ENCODE measurements around the gene ERCC8.

ERCC8 gene

GRCh38 chr5:60830581-60831127 lies 114.2 kb downstream of the ERCC8 start:
- no peak overlapping the region for H2AFZ ChIP-seq (ENCODE audit: low read depth)
- TF ChIP-seq, protein P1, sequence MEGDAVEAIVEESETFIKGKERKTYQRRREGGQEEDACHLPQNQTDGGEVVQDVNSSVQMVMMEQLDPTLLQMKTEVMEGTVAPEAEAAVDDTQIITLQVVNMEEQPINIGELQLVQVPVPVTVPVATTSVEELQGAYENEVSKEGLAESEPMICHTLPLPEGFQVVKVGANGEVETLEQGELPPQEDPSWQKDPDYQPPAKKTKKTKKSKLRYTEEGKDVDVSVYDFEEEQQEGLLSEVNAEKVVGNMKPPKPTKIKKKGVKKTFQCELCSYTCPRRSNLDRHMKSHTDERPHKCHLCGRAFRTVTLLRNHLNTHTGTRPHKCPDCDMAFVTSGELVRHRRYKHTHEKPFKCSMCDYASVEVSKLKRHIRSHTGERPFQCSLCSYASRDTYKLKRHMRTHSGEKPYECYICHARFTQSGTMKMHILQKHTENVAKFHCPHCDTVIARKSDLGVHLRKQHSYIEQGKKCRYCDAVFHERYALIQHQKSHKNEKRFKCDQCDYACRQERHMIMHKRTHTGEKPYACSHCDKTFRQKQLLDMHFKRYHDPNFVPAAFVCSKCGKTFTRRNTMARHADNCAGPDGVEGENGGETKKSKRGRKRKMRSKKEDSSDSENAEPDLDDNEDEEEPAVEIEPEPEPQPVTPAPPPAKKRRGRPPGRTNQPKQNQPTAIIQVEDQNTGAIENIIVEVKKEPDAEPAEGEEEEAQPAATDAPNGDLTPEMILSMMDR (conservative IDR thresholded peaks at IDR 0.05; ENCODE audit: low read depth, low read length) = no peak
- no peaks in the 10 kb centered on the region for H4K20me1 ChIP-seq (ENCODE audit: insufficient read depth)
- peaks cover 61% of the 10 kb centered on the region for H3K4me1 ChIP-seq (ENCODE audit: low read depth, poor library complexity, severe bottlenecking)
- no peak overlapping the region for H3K9ac ChIP-seq
- no peaks in the 10 kb centered on the region for H3K36me3 ChIP-seq (ENCODE audit: insufficient read depth)
- no peaks in the 10 kb centered on the region for H3K27me3 ChIP-seq (ENCODE audit: insufficient read depth, low read depth)
- H3K4me2 ChIP-seq = peak overlapping the region; percentile 43
- H3K4me3 ChIP-seq (IDR thresholded peaks at IDR 0.05; ENCODE audit: insufficient read depth, low read depth, low read length) = no peak overlapping the region
- H3K27ac ChIP-seq = no peak overlapping the region; the same call in 1 of the 2 replicates
- no peaks in the 10 kb centered on the region for H3K79me2 ChIP-seq (ENCODE audit: insufficient read depth, low read depth)

GRCh38 chr5:60829490-60830266 lies 115.2 kb downstream of the ERCC8 start:
- H4K20me1 ChIP-seq (ENCODE audit: insufficient read depth) = no peaks in the 10 kb centered on the region
- H2AFZ ChIP-seq (ENCODE audit: low read depth) = no peak overlapping the region
- no peaks in the 10 kb centered on the region for H3K27me3 ChIP-seq (ENCODE audit: insufficient read depth, low read depth)
- H3K36me3 ChIP-seq (ENCODE audit: insufficient read depth) = no peaks in the 10 kb centered on the region
- TF ChIP-seq, protein P1 (conservative IDR thresholded peaks at IDR 0.05; ENCODE audit: low read depth, low read length) = no peak
- no peaks in the 10 kb centered on the region for H3K79me2 ChIP-seq (ENCODE audit: insufficient read depth, low read depth)
- no peak overlapping the region; the same call in 1 of the 2 replicates for H3K27ac ChIP-seq
- no peak overlapping the region for H3K4me3 ChIP-seq (IDR thresholded peaks at IDR 0.05; ENCODE audit: insufficient read depth, low read depth, low read length)
- peaks cover 67% of the 10 kb centered on the region for H3K4me1 ChIP-seq (ENCODE audit: low read depth, poor library complexity, severe bottlenecking)
- no peak overlapping the region for H3K9ac ChIP-seq
- peak overlapping the region; percentile 43 for H3K4me2 ChIP-seq

DNA sequence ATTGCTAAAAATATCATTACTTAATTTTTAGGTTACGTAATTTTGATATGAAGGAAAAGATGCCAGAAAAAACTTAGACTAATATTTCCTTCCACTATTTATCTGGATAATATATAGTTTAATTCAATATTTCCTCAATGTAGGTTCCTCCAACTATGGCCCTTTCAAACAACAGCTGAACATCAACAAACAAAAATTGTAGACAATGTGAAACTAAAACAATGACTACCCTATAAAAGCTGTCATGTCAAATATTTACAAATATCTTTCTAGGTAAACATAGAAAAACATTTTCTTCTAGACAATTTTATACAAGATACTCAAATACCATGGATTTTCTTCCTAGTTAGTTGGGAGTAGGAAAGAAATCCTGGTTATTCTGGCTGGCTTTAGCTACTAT lies 117.7 kb downstream of the ERCC8 start:
- Histone ChIP-seq H3K4me3 (IDR thresholded peaks at IDR 0.05; ENCODE audit: insufficient read depth, low read depth, low read length) (no peak overlapping the region), H4K20me1 (ENCODE audit: insufficient read depth) (no peaks in the 10 kb centered on the region), H3K36me3 (ENCODE audit: insufficient read depth) (no peaks in the 10 kb centered on the region), H3K27ac (no peak overlapping the region), H2AFZ (ENCODE audit: low read depth) (no peak overlapping the region), H3K27me3 (ENCODE audit: insufficient read depth, low read depth) (no peaks in the 10 kb centered on the region), H3K4me1 (ENCODE audit: low read depth, poor library complexity, severe bottlenecking) (peaks cover 77% of the 10 kb centered on the region), H3K4me2 (peak overlapping the region; percentile 64), H3K79me2 (ENCODE audit: insufficient read depth, low read depth) (no peaks in the 10 kb centered on the region), H3K9ac (no peak overlapping the region)
- TF ChIP-seq, protein P1 (conservative IDR thresholded peaks at IDR 0.05; ENCODE audit: low read depth, low read length) = no peak

GRCh38 chr5:60826653-60827052 lies 118.2 kb downstream of the ERCC8 start:
- Histone ChIP-seq H3K36me3 (ENCODE audit: insufficient read depth) (no peaks in the 10 kb centered on the region), H2AFZ (ENCODE audit: low read depth) (no peak overlapping the region), H3K4me2 (peak overlapping the region; percentile 64), H3K4me1 (ENCODE audit: low read depth, poor library complexity, severe bottlenecking) (peaks cover 76% of the 10 kb centered on the region), H3K27ac (peak overlapping the region; percentile 34; the same call in 1 of the 2 replicates), H3K4me3 (IDR thresholded peaks at IDR 0.05; ENCODE audit: insufficient read depth, low read depth, low read length) (no peak overlapping the region), H3K79me2 (ENCODE audit: insufficient read depth, low read depth) (no peaks in the 10 kb centered on the region), H3K27me3 (ENCODE audit: insufficient read depth, low read depth) (no peaks in the 10 kb centered on the region), H3K9ac (no peak overlapping the region), H4K20me1 (ENCODE audit: insufficient read depth) (no peaks in the 10 kb centered on the region)
- TF ChIP-seq, protein P1 (conservative IDR thresholded peaks at IDR 0.05; ENCODE audit: low read depth, low read length) = no peak

Measured in KMS-11 (cell line).